Cerebellar nuclear complex (tissue), 1 donor: Measurements from ENCODE around the gene MEF2D.
A peak's percentile ranks its signal among the peaks of the same experiment; 100 is the strongest.

Experiments used
- DNase-seq, 2 experiments: peaks; one replicate each; lab custom pipeline; 2025; lab: John Stamatoyannopoulos, UW

The MEF2D gene

DNA sequence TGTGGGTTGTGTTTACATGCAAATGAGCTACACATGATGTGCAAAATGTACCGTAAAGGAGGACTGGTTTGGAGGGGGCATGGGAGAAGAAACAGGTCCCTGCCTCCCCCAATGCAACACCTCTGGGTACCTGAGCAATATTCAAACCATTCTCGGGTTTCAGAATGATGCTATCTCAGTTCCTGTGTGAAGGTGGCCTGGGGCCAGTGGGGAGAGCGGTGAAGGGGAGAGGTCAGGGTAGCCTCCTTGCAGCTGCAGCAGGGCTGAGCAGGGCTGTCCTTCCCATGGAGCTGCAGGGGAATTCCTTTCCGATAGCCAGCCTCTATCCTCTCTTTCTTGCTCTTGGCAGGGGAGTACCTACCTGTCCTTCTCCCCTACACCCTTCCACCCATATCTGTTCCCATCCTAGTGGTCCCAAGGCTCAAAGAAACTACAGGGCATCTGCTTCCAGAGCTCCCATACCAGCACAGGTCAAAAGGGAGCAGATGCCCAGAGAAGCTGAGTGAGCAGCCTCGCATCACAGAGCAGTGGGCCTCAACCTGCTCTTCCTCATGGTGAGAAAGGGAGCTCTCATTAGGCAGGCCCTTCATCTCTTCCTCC, 11.9 kb downstream of the MEF2D start:
- no peak for DNase-seq

- DNase-seq: no peak
These were observed 12.7 kb downstream of the MEF2D start for GRCh38 chr1:156487862-156488261.

DNA sequence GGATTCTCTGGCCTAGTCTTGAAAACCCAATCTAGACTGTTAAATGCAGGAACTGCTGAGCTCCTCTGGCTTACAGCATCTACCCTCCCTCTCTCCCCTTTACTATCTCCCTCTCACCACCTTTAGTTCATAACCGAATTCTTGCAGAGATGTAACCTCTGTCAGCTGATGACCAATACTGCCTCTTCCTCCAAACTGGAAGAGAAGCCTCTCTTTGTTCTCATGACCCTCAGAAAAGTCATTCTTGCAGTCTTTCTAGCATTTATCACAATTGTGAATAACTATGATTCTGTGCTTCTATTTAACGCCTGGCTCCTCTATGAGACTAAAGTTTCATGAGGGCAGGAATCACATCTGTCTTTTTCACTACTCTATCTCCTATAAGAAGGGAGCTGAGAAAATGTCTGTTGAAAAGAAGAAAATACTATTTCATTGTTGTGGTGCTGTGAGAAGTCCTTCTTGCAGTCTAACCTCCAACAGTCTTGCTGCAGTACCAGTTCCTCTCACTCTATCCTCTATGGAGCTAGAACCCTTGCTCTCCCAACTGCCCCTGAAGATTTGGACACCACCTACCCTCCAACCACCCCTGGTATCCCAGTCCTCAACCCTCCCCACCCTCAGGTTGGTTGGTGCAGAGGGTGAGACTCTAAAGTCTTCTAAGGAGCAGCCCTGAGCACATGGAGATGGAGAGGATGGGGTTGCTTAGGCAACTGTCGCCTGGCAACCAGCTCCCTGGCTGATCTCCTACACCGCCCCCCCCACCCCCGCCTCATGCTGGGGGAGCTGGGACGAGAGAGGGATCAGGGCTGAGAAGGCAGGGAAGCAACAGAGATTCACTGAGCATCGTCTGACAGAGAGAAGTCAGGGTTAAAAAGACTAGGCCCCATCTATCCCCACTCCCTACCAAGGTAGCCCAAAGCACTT, 13.9 kb downstream of the MEF2D start:
- DNase-seq: peak; percentile 37 to 43

- DNase-seq: no peak
These were observed 14.6 kb downstream of the MEF2D start for GRCh38 chr1:156485984-156486383.

GRCh38 chr1:156484480-156485058, 16.0 kb downstream of the MEF2D start:
- DNase-seq: no peak

- no peak for DNase-seq
These were observed 17.2 kb downstream of the MEF2D start for GRCh38 chr1:156483397-156483796.

GRCh38 chr1:156482276-156482675, 18.3 kb downstream of the MEF2D start:
- DNase-seq: no peak

DNA sequence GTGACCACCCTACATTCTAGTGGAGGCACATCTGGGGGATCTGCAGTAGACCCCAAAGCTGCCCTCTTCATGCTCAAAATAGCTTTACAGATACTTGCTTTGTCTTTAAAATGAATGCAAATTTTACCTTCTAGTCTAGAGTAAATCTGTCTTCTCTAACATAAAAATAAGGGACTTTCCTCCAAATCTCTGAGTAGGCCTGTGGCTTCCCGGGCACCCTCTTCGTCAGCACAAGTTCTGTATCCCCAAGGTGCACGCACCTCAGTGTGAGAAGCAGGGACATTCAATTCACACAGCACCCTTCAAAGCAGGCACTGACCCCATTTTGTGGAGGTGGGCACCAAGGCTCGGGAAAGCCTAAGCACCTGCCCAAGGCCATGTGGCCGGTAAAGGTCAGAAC, 19.0 kb downstream of the MEF2D start:
- DNase-seq: no peak

DNA sequence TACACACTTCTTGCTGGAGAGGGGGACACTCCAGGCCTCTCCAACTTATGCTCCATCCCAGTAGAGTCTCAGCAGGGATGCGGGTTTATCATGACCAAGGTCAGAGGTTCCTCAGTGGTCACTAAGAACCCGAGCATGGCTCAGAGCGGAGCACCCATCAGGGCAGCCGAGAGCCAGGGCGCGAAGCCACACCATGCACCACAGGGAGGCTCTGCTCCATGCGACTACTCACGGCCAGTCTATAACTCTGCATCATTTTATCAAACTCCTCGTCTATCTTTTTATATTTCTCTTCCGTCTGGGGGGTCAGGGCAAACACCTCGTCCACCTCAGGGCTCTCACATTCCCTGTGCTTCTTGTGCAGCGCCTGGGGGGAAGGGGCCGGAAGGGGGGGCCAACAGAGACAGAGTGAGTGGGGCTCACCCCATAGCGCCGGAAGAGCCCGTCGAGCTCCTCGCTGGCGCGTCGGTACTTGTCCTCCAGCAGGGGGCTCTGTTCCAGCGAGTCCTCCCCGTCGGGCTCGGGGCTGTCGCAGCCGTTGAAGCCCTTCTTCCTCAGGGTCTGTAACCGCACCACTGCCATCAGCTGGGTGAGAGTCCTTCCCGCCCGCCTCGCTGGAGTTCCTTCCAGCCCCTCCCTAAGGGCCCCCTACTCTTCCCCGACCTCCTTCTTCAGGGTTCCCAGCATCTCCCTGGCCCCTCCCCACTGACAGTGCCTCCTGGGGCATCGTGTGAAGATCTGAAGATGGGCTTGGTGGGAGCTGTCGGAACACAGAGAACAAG, 20.0 kb downstream of the MEF2D start:
- no peak for DNase-seq

- no peak for DNase-seq
These were observed 20.6 kb downstream of the MEF2D start for GRCh38 chr1:156480016-156480370.

DNA sequence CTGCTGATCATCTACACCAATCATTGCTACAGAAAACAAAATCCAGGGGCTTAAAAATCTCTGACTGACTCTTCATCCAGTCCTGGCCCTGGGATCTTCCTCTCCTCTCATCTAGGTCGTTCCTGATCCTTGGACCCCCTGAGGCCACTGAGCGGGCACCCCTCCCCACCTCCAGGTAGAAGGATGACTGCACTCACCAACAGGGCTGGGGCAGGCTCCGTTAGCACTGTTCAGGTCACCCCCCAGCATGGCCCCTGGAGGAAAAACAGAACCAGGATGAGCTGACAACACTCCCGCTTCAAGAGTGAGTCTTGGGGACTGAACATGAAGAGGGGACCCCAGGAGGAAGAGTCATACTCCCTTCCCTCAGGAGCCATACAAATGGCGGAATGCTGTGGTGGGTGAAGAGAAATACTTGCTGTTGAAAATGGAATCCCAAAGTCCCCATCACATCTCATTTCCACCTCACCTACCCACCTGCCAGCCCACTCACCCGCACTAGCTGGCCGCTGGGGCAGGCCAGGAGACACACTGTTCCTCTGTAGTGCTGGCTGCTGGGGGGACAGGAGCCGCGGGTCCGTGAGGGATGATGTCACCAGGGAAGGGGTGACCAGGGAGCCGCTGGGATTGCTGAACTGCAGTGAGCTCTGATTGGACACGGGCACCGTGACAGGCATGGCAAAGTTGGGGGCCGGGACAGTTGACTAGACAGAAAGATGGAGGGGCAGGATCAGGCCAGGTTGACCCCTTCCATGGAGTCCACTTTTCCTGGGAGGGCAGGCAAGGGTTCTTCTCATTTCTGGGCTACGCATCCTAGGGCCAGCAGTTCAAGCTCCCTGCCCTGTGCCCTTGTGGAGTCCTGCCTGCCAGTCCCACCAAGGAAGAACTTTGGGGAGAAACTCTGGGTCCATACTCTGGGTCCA, 21.2 kb downstream of the MEF2D start:
- DNase-seq: no peak

- no peak for DNase-seq
These were observed 22.3 kb downstream of the MEF2D start for GRCh38 chr1:156478250-156478627.

DNA sequence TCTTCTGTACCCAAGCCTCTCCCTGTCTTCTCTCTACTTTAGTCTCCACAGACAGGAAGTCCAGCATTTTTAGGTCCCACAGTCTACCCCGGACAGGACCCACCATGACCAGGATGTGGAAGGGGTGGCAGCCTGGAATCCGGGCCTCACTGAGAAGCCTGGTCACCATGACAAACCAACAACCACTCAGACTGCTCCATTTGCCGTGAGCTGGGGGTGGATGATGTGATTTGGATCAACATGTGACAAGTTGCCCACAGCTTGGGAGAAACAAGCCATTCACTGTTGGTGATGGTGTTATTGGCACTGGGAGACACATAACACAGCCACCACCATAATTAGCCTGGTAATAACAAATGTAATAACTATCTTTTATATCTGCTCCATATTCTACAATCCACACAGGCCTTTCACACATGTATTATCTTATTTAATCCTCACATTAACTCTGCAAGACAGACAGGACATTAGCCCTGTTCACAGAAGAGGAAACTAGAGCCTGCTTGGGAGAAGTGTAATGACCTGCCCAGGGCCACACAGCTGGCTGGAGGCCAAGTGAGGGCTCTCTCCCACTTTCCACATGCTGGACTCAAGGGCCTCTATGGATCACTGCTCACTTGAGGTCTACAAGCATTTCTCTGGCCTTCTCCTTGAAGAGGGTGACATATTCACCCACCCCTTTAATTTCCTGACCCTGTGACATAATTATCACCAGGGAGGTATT, 22.9 kb downstream of the MEF2D start:
- DNase-seq: no peak

DNA sequence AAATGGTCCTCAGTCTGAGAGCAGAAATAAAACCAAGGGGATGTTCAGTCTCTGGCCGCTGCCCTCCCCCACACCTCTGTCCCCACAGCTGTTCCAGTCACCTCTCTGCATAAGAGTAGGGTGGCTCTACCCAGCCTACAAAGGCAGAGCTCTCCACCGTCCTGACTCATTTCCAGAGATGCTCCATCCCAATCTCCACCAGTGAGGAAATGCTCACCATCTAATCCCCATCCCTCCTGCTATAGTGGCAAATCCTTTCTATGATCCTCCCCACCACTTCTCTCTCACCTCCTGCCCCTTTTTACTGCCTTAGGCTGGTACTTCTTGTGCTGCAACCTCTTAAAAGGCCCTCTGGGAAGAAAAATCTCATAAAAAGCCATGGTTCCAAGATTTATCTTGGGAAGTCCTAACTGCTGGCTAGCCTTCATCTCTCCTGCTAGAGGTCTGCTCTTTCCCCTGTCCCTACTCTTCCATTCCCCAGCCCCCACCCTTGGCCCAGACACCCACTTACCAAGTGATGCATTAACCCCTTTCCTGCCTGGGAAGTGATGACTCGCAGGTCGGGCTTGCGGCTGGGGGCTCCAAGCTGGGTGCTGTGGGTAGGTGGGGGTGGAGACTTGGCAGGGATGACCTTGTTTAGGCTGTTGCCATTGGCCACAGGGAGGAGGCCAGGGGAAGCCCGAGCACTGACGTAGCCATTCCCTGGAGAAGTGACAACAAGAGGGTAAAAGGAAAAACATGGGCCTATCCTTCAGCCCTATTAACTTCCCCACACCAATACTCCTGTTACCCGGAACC, 23.9 kb downstream of the MEF2D start:
- no peak for DNase-seq

DNA sequence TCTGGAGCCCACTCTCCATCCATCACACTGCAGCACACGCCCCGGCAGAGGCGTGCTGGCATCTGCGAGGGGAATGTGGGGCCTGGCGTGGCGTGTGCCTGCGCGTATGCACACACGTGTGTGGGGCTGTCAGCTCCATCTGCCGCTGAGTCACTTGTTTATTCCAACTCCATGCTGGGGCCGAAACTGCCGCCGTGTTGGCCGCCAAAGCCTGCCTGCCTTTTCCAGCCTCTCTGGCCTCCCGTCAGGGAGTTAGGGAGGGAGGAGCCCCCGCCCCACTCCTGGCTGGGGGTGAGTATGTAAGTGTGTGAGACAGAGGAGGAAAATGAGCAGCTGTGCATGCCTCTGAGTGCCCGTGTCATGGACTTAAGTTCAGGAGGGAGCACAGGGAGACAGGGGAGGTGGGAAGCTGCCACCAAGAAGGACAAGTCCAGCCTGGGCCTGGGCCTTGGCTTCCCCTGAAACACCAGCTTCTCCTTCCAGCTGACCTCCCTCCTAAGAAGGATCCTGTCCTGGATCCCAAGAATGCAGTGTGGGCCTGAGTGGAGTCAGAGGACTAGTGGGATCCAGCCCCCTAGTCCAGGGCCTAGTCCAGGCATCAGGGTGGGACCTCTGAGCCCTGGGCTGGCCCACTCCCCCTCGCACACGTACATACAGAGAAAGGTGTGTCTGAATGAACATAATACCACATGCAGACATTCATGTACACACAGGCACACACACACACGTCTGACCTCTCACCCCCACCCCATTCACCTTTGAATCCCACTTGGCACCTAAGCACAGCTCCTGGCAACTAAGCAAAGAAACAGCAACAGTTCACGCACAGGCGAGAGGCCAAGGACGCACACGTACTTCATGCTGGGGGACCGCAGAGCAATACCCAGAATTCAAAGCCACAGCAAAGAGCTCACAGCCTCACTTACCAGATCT, 24.7 kb downstream of the MEF2D start:
- peak in 1 of 2 experiments; percentile 72 for DNase-seq

DNA sequence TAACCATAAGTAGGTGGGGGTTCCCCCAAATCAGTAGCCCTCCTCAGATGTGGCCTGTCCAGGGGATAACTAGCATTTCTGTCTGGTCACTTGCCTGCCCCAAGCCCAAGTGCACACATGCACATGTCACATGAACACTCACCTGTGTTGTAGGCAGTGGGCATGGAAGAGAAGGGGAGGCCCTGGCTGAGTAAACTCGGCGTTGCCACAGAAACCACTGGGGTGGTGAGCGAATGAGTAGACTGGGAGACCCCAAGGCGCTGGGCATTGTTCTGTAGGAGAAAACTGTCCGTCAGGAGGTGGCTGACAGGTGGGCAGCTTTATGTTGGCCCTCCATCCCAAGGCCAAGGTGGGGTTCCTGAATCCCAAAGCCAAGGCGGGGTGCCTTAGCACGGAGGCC, 25.6 kb downstream of the MEF2D start:
- DNase-seq: no peak

DNA sequence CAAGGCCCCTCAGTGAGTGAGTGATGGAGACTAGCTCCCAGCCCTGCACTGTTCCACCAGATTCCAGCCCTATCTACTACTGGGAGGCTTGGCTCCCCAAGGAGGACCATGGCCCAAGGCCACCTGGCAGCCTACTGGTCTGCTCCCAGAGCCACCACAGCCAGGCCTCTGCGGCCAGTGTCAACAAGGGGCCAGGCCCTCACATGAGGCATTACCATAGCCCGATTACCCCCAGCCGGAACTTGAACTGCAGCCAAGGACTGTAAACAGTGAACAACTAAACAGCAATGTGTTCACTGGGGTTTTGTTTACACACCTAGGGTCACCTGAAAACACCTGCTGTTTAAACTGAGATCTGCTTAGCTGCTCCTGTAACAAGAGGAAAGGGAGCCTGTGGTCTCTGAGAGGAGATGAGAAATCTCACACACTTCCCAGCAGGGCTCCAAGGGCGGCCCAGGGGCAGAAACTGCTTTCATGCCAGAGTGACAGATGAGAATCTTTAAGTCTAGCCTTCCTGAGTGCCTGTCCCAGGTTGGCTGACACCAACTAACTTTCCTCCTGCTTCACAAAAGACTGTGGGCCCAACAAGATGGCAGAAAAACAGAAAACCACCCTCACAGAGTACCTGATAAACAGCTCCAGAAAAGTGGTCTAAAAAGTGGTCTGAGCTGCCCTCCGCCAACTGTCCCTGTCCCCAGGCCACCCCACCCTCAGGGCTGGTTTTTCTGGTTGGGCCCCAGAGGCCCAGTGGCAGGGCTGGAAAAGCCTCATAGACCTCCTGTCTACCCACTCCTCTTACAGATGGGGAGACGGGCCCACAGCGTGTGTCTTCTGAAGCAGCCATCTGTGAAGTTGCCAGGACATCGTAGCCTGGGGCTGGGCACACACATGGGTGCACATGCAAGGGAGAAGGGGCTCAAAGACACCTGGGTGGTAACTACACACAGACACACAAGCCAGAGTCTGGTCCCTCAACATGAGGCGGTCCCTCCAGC, 28.8 kb downstream of the MEF2D start:
- no peak for DNase-seq
